ENCODE measurements around the gene CIZ1.
"Not testable (repeated sequence)": the region's sequence is repeated elsewhere in the genome, so short reads cannot be mapped to it uniquely, and the experiment has no call there.

CIZ1 gene

DNA sequence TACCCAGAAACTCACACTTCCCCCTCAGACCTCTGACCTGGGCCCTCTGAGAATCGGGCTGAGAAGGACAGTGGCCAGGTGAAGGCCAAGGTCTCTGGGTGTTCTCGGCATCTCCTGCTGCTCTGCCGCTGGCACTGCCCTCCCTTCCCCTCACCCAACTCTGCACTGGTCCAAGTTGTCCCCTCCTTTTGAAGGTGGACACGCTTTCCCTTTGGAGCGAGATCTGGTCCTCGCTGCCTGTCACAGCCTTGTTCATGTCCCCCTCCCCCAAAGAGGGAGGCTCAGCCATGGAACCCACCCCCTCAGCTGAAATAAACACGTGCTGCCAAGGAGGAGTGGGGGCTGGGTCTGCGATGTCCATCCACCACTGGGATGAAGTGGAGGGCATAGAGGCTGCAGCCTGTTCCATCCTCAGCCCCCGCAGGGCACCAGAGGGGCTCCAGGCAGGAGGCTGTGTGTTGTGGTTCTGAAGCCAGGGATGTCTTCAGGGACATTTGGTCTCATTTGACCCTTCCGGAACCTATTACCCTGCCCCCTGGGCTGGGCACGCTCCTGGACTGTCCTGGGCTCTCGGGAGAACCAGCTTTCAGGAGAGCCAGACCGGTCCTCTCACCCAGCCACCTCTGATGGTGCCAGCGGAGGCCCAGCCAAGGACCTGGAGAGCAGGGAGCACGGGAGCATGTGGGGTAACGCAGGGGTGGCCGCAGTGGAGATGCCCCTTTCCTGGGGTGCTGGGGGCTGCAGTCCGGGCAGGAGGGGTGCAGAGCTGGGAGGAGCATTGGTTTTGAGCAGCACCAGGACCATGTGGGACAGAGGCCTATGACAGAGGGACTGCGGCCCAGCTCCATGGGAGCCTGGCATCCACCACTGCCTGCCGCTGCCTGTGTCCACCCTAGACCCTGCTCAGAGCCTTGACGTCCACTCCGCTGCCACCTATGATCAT is 46.9 kb downstream of the CIZ1 start:
- DNase-seq = no peak

GRCh38 chr9:128143525-128144238 is 47.7 kb downstream of the CIZ1 start:
- DNase-seq = no peak

DNA sequence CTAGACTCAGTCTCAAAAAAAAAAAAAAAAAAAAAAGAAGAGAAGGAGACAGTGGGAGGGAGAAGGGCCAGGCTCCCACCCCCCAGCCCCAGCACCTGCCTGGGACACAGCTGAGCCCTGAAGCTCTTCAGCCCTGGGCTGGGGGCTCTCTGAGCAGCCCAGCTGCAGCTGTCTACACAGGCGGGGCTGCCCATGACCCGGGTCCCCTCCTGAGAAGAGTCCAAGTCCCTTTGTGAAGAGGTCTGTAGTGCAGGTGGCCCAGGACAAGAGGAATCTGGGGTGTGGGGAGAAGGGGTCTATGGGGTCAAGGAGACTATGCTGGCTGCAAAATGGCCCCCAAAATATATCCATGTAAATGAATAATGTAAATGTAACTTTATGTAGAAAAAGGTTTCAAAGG is 48.8 kb downstream of the CIZ1 start:
- no peak for DNase-seq

- no peak for DNase-seq
These were observed 49.3 kb downstream of the CIZ1 start for GRCh38 chr9:128142061-128142460.

- DNase-seq = no peak
These were observed 49.8 kb downstream of the CIZ1 start for GRCh38 chr9:128141604-128142003.

DNA sequence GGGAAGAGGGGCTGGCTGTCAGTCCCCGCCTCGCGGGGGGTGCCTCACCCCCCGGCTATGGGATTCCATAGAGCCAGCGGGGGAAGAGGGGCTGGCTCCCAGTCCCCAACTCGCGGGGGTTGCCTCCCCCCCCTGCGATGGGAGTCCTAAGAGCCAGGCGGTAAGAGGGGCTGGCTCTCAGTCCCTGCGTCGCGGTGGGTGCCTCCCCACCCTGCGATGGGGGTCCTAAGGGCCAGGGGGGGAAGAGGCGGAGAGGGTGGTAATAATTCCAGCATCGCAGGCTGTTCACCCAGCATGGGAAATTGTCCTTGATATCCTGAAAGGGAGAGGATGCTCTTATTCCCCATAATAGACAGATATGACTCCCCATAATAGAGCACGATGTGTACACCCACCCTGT is 51.8 kb downstream of the CIZ1 start:
- DNase-seq = no peak

DNA sequence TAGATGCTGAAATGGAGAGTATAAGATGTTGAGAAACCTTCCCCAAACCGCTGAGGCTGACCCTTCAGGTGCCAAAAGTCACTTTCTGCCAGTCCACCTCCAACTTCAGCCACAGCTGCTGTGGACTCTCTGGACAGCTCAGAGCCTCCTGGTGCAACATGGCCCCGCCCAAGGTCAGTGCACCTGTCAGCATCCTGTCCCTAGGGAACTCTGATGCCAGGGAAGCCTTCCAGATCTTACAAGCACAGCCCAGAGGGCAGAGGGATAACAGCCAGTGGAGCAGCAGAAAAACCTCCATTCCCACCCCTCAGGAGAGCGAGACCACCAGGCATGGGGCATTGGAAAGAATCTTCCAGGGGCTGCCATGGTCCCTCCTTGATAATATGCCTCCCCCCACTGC is 53.4 kb downstream of the CIZ1 start:
- DNase-seq = no peak

DNA sequence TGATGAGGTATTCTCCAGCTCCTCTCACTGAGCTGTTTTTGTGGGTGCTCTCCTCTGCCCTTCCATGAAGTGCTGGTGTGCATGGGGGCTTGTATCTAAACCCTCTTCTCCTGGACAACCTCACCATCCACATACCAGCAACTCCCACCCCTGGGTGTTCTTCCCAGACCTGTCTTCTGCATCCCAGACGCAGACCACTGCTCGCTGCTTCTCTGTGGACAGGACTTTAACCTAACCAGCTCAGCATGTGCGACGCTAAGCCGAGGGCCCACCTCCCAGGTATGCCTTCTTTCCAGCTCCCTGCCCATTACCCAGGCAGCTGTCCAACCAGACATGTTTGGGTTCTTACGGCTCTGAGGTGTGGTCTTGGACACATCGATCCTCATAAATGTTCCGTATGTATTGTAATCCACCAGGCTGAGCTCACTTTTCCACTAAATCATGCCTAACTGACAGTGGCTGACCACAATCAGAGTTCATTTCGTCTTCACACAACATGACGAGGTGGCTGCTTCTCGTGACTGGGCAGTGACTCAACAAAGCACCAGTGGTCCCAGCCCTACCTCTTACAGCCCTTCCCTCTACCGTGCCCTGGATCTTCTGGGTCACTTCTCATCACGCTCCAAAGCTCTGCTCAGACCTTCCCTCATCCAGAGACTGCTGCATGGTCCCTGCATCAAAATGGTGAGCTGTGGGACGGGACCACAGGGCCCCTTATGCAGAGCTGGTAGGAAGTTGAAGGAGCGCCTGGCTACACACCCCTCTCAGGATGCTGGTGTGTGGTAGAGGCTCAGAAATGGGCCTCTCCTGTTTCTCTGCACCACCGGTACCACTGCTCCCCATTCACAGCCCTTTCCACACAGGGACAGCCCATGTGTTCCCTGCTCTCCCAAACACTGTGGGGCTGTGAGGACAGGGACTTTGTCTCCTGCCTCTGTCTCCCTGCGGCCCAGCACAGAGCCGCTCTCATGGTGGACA is 54.3 kb downstream of the CIZ1 start:
- no peak for DNase-seq

- DNase-seq = not testable (repeated sequence)
These were observed 55.8 kb downstream of the CIZ1 start for GRCh38 chr9:128135561-128135960.

DNA sequence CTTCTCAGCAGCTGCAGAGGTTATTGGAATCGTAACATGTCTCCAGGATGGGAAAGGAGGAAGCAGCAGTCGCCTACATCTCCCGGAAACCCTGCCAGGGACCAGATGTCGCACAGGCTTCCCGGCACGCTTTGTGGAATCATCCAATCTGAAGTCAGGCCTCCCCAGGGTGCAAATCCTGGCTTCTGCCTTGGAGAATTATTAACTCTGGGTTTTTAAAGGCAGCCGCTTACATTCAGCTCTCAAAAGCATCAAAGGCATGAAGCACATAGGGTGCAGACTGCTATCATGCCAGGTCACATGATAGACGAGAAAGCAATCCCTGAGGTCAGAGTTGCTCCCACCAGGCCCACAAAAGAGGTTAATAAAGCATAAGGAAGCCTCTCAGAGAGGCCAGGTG is 59.2 kb downstream of the CIZ1 start:
- DNase-seq = not testable (repeated sequence)

DNA sequence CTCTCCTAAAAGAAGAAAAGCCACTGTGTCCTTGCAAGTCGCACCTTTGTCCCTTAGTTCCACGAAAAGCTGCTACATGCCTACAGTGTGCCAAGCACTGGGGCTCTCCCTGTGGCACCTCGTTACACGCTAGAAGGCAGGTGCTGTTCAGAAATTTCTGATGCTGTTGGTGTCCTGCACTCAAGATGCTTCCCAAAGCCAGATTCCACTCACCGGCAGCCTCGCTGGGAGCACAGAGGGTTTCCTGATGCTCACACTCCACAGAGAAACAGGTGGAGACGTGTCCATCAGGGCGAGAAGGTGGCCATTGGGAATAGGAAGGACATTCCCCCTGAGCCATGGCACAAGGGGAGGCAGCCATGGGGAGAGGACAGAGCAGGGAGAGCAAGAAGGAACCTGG is 60.0 kb downstream of the CIZ1 start:
- DNase-seq = not testable (repeated sequence)

- not testable (repeated sequence) for DNase-seq
These were observed 60.7 kb downstream of the CIZ1 start for GRCh38 chr9:128130651-128131050.

- DNase-seq = not testable (repeated sequence)
These were observed 61.3 kb downstream of the CIZ1 start for GRCh38 chr9:128129976-128130590.

GRCh38 chr9:128128836-128129590 is 62.4 kb downstream of the CIZ1 start:
- no peak for DNase-seq

DNA sequence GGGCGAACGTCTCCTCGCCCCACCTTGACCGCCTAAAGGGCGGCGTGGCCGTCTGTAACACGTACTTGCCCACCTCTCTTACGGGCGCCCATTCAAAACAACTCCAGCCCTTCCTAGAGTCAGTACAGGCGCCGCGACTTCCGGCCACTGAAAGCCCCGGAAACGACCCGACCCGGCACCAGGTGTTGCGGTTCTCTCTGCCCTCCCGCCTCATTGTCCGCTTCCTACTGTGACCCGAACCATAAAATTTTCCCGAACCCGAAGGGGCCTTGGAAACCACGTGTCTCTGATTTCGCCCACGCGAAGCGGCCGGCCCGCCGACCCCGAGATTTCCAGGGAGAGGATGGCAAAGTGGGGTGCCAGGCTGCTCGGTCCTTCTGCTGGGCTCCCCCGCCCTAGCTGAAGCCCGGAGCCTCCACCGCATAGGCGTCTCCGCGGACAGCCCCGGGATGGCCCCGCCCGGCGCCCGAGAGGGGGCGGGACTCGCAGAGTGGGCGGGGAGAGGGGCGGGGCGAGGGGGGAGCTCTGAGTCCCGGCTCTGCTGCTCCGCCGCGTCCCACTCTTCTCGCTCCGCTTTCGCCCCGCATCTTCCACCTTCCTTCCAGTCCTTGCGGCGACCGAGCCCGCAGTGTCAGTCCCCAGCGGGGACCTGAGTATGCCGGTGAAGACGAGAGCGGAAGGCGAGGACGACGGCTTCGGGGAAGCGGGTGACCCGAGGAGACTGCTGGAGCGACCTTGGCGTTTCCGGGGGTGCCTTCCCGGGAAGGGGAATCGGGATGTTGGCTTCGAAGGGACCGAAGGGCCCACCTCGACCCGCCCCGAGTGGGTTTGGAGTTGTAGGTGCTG is 63.2 kb downstream of the CIZ1 start:
- DNase-seq = peak; percentile 94

DNA sequence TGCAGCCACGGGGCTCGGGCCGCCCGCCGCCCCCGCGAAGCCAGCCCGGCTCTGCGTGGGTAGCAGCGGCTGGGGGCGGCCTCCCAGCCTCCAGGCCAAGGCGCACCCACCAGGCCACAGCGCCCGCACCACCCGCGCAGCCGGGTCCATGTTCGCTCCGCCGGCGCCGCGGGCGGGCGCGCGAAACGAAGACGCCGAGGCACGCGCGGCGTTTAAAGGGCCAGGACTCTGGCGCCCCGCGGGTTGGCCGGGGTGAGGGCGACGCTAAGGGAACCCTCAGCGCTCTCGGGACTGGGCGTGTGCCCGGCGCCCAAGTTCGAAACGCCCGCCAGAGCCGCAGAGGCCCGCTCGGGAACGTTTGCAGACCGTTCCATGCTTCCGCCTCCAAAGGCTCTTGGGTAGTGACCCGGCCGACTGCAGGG is 63.8 kb downstream of the CIZ1 start, which contains the start of gene PTGES2:
TSS of gene PTGES2 (minus strand) at position 162 of the 422 bp plus-strand sequence. CDS start at position 150, 12 bp downstream.
- peak; percentile 83 for DNase-seq

GRCh38 chr9:128125580-128126354 is 65.6 kb downstream of the CIZ1 start:
- no peak for DNase-seq

DNA sequence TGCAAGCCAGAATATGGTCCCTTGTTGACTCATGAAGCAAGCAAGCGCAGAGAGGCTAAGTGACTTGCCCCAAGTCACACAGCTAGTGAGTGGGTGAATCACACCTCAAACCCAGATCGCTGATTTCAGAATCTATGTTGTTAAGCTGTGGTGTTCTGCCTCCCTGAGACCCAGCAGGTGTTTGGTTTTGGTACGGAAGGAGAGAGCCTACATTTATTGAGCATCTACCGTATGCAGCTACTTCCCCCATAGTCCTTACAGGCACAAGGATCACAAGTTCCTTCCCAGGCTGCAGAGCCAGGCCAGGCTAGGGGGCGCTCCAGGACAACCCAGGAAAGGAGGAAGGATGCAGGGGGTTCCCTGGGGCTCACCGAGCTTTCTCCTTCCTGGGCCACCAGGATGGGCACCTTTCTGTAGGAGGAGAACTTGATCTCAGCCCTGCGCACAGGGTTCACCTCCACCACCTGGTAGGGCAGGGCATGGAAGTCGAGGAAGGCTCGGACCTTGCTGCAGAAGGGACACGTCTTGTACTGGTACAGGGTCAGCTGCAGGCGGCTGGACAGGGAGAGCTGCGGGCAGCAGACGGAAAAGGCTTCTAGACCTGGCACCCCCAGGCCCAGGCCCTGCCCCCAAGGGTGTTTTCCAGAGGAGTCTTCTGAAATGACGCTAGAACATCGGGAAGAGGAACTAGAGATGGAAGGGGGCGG is 66.3 kb downstream of the CIZ1 start:
- peak; percentile 74 for DNase-seq

DNA sequence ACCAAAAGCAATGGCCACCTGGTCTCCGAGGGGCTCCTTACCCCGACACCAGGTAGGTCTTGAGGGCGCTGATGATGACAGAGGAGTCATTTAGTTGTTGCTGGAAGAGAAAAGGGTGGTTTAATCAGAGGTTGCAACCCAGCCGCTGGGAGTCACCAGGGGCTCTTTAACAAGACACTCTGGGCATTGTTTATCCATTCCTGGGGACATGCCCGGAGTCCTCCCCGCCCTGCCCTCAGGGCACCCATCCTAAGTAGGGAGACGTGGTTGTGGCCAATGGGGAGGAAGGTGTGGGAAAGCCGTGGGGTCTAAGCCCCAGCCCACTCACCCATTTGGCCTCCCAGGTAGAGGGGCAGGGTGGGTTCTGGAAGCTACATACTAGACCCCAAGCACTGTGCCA is 66.9 kb downstream of the CIZ1 start:
- no peak for DNase-seq

Measured in NCI-H82 (cell line).